HG03469 (cell line): ENCODE results near the gene TUBGCP5.
"Not testable (repeated sequence)": the region's sequence is repeated elsewhere in the genome, so short reads cannot be mapped to it uniquely, and the experiment has no call there.

Experiments used
- ATAC-seq: cut with Tn5 transposase; IDR thresholded peaks from one replicate; pipeline ENCODE4 v1.9.1; 2021; ENCODE audit warnings: mild to moderate bottlenecking, moderate library complexity, moderate number of reproducible peaks; ENCODE audit not compliant: unreplicated experiment

TUBGCP5 gene

DNA sequence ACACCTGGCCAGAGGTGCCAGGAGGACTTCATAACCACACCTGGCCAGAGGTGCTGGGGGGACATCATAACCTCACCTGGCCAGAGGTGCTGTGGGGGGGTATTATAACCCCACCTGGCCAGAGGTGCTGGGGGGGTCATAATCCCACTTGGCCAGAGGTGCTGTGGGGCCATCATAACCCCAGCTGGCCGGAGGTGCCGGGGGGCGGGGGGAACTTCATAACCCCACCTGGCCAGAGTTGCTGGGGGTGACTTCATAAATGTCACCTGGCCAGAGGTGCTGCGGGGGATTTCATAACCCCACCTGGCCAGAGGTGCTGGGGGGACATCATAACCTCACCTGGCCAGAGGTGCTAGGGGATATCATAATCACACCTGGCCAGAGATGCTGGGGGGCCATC lies 4.2 kb upstream of the TUBGCP5 start:
- ATAC-seq, result not testable (repeated sequence)

DNA sequence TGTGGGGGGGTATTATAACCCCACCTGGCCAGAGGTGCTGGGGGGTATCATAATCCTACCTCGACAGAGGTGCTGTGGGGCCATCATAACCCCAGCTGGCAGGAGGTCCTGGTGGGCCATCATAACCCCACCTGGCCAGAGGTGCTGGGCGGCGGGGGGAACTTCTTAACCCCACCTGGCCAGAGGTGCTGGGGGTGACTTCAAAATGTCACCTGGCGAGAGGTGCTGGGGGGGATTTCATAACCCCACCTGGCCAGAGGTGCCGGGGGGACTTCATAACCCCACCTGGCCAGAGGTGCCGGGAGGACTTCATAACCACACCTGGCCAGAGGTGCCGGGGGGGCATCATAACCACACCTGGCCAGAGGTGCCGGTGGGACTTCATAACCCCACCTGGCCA lies 2.4 kb upstream of the TUBGCP5 start:
- ATAC-seq, result not testable (repeated sequence)

DNA sequence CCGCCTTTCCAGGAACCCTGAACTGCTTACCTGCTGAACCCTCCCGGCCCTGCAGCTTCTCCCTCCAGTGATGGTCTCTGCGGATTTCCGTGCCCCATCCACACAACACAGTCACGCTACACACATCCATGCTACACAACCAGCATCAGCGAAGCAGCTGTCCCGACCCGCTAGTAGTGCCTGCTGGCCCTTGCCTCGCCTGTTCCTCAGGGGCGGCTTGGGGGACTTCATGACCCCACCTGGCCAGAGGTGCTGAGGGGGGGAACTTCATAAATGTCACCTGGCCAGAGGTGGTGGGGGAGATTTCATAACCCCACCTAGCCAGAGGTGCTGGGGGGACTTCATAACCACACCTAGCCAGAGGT lies 530 bp upstream of the TUBGCP5 start:
- ATAC-seq, result no peak

DNA sequence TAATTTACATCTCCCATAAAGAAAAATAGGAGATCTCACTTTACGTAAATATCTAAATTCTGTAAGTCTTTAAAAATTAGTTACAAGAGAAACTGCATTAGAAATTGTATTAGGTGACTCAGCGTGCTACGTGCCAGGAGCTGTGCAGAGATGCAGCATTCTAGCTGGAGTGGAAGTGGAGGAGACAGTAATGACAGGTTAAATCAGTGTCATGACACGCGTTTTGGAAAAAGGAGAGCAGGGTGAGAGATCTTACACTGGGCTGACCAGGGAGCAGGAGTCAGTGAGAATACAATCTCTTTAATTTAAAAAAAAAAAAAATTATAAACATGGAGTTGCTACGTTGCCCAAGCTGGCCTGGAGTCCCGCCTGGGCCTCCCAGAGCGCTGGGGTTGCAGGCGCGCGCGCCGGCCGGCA lies 635 bp downstream of the TUBGCP5 start:
- ATAC-seq, result peak; percentile 4

DNA sequence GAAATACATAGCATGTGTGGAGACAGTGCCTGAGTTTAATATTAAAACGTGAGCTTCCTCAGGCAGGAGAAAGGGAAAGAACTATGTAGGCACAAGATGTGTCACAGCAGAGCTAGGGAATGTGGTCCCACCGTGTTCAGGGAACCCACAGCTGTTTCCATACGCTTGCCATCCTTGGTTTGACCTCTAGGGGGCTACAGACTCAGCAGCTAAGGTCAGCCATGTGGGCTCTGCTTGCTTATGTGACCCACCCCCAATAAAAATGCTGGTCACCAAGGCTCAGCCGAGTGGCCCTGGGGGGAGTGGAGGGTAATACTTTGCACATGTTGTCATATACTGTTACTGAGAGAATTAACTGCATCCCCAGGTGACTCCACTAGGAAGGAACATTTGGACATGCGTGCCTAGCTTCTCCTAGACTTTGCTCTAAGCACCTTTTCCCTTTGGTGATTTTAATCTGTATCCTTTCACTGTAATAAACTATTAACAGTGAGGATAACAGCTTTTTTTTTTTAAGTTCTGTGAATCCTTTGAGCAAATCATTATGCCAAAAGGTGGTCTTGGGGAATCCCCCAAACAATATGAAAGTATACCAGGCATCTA lies 3.3 kb downstream of the TUBGCP5 start:
- no peak for ATAC-seq

DNA sequence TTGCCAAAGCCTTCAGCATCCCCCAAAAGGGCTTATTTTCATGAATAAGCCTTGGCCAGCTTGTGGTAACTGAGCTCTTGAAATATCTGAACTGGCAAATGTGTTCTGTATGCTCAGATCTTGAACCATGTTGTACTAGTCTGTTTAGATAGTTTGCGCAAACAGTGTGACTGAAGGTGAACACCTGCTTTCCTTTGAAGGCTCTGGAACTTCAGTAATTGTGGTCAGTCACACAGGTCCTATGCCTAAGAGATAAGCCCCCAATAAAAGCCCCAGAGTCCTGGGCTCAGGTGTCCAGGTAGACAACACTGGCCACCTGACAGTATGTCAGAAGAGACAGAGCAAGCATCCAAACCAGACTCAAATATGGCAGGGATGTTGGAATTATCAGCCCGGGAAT lies 5.4 kb downstream of the TUBGCP5 start:
- no peak for ATAC-seq

DNA sequence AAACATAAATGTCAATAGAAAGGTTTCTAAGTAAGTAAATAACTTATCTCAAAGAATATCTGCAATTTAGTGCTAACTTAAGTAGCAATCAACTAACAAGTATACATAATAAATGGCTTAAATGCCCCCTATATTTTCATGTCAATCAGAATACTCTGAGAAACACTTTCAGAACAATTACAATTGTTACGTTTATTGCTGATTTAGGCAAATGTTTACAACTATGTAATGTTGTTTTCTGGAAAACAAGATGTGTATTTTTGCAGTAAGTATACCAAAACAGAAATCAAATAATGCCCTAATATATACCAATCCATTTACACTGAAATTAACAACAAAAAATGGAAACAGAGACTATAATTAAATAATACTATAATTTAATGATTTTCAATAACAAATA lies 13.2 kb downstream of the TUBGCP5 start:
- no peak for ATAC-seq

DNA sequence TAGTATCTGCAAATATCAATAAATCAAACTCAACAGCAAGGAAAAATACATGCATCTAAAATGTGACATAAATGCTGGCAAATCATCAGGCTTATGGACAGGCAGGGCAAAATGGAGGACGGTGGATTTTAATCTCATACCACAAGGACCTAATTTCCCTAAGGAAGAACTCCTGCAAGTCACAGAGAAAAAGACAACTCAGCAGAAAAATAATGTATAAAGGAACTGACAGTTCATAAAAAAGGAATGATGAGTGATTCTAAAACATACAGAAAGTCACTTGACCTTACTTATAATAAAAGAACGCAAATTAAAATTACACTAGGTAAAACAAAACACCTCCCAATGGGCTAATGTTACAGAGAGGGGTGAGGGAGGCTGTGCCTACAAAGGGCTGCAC lies 17.2 kb downstream of the TUBGCP5 start:
- no peak for ATAC-seq

DNA sequence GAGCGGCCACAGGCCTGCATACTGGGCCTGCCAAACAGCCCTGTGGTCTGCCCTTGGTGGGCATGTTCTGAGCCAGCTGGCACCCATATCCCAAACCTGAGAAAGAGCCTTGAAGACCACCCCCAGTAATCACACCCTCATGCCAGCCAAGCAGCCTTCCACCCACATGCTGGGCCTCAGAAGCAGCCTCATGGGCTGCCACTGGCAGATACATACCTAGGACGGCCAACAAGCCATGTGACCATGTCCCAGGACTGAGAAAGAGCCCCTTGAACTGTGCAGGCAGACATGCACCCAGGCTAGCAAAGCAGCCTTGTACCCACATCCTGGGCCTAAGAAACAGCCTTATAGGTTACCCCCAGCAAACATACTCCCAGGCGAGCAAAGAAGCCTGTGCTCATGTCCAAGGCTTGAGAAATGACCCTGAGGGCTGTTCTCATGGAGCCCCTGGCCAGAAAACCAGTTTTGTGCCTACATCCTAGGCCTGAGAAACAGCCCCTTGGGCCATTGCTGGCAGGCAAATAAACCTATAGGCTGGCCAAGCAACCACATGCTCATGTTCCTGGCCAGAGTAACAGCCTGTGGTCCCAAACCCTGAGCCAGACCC lies 24.9 kb downstream of the TUBGCP5 start:
- no peak for ATAC-seq

DNA sequence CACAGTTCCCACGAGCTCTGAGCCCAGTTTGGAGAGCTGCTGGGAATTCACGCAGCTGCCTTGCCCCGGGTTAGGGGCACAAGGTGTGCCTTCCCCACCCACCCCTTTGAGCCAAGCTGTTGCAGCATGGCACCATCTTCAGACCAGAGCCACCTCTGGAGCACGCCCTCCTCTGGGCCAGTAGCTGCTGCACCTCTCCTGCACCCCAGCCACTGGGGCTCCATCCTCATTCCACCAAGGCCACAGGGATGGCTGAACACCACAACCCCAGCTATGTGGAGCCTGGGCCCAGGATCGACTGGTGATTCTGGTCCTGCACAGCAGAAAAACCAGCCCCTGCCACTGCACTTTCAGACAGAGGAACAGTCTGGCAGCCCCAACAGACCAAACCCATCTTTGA lies 25.7 kb downstream of the TUBGCP5 start:
- no peak for ATAC-seq

DNA sequence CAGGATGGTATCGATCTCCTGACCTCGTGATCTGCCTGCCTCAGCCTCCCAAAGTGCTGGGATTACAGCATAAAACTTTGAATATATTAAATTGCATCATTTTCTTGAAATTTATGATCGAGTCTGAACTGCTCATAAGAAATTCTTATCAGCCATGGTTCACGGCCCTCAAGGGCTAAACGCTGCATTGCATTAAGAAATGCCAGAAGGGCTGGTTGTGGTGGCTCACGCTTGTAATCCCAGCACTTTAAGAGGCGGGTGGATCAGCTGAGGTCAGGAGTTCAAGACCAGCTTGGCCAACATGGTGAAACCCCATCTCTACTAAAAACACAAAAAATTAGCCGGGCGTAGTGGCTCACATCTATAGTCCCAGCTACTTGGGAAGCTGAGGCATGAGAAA lies 26.8 kb downstream of the TUBGCP5 start:
- ATAC-seq, result not testable (repeated sequence)

DNA sequence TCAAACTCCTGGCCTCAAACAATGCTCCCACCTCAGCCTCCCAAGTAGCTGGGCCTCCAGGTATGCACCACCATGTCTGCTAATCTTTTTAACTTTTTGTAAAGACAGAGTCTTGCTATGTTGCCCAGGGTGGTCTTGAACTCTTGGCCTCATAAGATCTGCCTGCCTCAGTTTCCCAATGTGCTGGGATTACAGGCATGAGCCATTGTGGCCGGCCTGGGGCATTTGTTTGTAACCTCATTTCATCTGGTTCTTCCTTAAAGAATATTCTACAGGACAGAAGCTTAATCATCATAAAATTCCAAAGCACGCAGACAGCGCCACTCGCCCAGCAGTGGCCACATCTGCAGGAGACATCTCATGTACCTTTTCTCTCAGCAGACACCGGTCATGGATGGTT lies 35.6 kb downstream of the TUBGCP5 start:
- ATAC-seq, result no peak

DNA sequence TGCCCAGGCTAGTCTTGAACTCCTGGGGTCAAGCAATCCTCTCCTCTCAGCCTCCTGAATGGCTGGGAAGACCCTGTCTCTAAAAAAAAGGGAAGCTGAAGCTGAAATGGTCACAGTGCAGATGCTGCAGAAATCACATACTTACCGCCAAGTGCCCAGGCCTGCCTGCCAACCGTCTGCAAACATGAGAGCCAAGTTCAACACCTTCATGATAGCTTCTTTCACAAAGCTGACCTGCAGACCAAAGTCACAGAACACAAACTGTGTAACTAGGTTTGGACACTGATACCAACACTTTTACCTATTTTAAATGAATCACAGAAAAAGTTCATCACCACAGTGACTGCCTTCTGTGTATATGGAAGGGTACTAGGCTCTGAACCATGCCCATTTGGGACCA lies 36.4 kb downstream of the TUBGCP5 start:
- ATAC-seq, result no peak

DNA sequence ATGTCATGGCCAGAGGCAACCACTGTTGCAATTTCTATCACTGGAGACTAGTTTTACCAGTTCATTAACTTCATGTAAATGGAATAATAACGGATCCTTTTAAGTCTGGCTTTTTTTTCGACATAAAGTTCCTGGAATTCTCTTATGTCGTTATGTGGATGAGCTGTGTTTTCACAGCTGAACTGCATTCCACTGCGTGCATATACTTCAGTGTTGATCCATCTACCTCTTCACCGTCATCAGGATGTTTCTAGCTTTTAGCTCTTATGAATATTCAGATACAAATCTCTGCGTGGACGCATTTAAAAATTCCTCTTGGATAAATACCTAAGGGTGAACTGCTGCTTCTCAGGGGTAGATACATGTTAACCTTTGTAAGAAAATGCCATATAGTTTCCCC lies 43.6 kb downstream of the TUBGCP5 start:
- no peak for ATAC-seq

DNA sequence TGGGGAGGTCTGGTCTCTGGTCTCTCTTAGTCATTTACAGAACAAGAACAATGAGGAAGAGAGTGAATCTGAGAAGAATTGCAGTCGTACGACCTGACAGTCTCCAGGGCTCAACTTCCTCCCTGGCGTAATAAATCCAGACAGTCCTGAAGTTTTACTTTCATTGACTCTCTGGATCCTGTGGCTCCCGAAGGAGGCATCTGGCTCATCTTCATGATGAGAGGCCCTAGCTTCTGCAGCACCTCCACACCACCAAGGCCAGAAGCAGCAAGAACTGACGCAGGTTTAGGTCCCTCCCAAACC lies 47.4 kb downstream of the TUBGCP5 start:
- ATAC-seq, result no peak

DNA sequence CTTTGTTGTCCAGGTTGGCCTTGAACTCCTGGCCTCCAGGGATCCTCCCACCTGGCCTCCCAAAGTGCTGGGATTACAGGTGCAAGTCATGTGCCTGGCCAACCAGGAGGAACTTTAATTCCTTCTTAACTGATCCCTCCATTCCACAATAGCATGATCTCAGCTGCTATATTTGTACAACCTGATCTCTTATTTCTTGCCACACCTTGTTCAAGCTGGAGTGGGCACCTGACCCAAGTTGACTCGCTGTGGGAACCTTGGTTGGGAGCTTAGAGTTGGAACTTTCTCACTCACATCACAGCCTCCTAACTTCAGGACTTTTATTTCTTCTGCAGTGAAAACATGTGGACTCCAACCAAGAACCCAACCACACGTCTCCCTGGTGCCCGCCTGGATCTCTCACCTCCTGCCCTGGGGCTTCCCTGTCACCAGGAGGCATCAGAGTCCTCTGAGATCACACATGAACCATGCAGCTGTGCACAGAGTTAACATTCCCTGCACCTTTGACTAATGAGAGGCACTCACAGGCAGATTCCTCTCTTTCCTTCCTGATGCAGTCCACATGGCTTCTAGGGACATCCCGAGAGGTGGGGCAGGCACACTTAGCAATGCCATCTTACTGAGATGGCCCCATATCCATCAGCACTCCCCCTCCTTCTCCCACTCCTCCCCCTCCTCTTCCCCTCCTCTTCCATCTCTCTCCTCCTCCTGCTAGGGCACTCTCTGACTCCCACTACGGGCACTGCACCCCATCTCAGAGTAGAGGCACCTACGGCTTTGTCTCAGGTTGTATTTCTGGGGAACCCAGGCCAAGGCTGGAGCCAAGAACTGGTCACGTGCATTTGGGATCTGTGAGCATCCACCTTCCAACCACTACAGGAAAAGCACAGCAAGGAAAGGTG lies 49.5 kb downstream of the TUBGCP5 start:
- no peak for ATAC-seq

DNA sequence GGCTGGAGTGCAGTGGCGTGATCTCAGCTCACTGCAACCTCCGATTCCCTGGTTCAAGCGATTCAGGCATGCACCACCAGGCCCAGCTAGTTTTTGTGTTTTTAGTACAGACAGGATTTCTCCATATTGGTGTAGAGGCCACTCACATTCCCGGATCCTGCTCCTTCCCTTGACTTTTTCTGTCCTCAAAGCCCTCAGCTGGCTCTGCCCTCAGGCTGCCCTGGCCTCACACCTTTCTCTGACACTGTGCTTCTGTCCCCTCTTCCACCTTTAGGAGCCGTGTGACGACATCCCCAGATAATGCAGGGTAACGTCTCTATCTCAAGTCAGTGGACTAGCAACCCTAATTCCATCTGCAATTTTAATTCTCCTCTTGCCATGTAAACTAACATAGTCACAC lies 50.6 kb downstream of the TUBGCP5 start:
- ATAC-seq, result no peak

DNA sequence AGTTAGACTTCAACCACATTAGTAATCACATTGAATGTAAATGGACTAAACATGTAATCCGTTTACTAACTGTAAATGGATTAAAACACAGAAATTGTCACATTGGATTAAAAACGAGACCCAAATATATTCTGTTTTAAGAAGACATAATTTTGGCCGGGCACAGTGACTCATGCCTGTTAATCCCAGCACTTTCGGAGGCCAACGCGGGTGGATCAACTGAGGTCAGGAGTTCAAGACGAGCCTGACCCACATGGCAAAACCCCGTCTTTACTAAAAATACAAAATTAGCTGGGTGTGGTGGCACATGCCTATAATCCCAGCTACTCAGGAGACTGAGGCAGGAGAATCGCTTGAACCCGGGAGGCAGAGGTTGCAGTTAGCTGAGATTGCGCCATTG lies 57.4 kb downstream of the TUBGCP5 start:
- ATAC-seq, result not testable (repeated sequence)

DNA sequence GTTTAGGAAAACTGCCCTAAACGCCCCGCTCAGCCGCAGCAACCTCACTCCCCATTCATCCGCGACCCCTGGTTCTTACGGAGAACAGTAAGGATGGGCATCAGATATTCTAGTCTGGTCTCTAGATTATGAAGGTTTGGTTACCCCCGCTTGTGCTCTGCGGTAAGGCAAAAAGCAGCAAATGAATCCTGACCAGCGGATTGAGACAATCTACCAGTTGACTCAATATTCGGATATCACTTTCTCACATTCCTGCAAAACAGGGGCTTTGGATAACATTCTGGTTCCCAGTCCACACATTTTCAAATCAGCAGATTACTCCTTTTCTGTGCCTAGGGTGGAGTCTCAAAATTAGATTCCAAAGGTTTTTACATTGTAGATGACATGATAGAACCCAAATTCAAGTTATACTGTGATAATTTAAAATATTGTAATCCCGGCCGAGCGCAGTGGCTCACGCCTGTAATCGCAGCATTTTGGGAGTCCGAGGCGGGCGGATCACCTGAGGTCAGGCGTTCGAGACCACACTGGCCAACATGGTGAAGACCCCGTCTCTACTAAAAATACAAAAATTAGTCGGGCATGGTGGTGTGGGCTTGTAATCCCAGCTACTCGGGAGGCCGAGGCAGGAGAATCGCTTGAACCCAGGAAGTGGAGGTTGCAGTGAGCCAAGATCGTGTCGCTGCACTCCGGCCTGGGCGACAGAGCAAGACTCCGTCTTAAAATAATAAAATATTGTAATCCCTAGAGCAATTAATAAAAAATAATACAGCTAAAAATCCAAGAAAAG lies 58.1 kb downstream of the TUBGCP5 start:
- ATAC-seq, result peak; percentile 5

DNA sequence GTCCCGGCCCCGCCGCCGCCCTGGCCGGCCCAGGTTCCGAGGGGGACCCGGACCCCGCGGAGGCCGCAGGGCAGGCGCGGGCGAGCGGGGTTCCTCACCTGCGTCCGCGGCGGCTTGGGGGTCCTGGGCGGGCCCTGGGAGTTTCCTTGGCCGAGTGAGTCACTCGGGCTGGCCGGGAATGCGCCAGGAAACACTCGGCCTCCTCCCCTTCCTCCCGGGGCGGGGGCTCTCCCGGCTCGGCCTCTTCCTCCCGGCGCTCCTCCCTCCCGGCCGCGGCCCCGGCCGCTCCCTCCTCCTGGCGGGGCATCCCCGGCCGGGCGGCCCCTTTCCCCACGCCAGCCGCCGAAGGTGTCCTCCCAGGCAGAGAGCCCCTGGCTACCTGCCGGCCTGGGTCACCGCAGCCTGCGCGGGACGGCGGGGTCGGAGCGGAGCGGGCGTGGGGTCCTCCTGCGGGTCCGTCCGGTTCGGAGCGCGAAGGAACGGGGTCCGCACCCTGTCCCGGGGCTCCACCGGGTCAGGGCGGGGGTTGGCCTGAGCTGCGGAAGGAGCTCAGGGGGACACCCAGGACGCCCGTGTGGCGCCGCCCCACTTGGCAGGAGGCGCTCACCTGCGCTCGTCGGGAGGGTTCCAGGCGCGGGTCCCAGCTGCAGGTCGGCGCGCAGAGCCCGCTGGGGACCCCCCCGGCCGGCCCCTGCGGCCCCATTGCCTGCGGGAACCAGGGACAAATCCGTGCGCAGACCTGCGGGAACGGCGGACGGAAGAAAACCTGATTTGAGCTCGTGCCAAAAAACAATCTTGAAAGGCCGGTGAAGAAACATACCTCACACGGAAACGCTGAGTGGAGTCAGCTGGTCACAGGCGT lies 58.9 kb downstream of the TUBGCP5 start, which contains the start of gene CYFIP1:
TSS of gene CYFIP1 (minus strand) at position 180 of the 862 bp plus-strand sequence. CDS start 33,083 bp downstream, outside the sequence.
- peak; percentile 41 for ATAC-seq
